Breast epithelium (tissue), 3 donors: ENCODE results near the gene FGF6.

Experiments used
- POLR2A ChIP-seq: fragments of 450-650 bp; IDR thresholded peaks from one replicate; pipeline ENCODE4 v1.6.1; 2016; ENCODE audit warnings: antibody characterized with exemption, mild to moderate bottlenecking, moderate library complexity
- POLR2AphosphoS5 ChIP-seq, 3 donors: sonication (generic); formaldehyde crosslinking; IDR thresholded peaks; one replicate each; pipeline ENCODE4 v1.6.1; 2017; ENCODE audit warnings: antibody characterized with exemption in 3 of 3
- TF ChIP-seq, protein P1 (sequence below), 3 donors: fragments of 450-650 bp; IDR thresholded peaks; one replicate each; pipeline ENCODE4 v1.5.1; 2016 to 2017; ENCODE audit warnings: antibody characterized with exemption in 3 of 3, mild to moderate bottlenecking in 3 of 3, moderate library complexity in 3 of 3

DNA sequence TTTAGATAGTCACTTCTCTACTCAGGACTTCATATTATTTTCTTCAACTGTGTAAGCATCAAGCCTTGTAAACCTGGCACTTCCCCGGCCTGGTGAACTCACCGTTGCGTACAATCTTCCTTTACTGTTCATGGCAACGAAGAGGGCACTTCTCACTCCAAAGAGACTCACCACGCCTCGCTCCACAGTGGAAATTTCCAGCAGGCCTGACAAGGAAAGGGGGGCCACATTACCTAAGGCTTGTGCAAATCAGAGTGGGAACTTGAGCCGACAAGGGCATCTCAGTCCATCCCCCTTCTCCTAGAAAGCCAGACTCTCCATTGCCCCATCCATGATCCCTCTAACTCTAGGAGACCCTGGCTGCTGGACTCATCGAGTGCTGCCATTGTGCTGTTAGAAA, 1.6 kb downstream of the FGF6 start:
- TF ChIP-seq, protein P1, sequence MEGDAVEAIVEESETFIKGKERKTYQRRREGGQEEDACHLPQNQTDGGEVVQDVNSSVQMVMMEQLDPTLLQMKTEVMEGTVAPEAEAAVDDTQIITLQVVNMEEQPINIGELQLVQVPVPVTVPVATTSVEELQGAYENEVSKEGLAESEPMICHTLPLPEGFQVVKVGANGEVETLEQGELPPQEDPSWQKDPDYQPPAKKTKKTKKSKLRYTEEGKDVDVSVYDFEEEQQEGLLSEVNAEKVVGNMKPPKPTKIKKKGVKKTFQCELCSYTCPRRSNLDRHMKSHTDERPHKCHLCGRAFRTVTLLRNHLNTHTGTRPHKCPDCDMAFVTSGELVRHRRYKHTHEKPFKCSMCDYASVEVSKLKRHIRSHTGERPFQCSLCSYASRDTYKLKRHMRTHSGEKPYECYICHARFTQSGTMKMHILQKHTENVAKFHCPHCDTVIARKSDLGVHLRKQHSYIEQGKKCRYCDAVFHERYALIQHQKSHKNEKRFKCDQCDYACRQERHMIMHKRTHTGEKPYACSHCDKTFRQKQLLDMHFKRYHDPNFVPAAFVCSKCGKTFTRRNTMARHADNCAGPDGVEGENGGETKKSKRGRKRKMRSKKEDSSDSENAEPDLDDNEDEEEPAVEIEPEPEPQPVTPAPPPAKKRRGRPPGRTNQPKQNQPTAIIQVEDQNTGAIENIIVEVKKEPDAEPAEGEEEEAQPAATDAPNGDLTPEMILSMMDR (IDR thresholded peaks at IDR 0.05), result no peak
- TF ChIP-seq POLR2AphosphoS5 (IDR thresholded peaks at IDR 0.05) (no peak), POLR2A (no peak)
